ENCODE data around the gene SCNN1A.

The SCNN1A gene

GRCh38 chr12:6375269-6376078, at the start of gene SCNN1A:
SCNN1A (minus strand) TSS chr12:6375563; CDS start chr12:6374783, 780 bp downstream.
- no peak for DNase-seq

GRCh38 chr12:6424866-6425265, 49.5 kb upstream of the SCNN1A start:
- DNase-seq: no peak

GRCh38 chr12:6424008-6424347, 48.6 kb upstream of the SCNN1A start:
- no peak for DNase-seq

- peak; percentile 85 for DNase-seq
Observed at GRCh38 chr12:6423267-6424007, 48.1 kb upstream of the SCNN1A start.

GRCh38 chr12:6420364-6420763, 45.0 kb upstream of the SCNN1A start:
- no peak for DNase-seq

GRCh38 chr12:6418796-6419195, 43.4 kb upstream of the SCNN1A start:
- DNase-seq: no peak

- no peak for DNase-seq
Observed at GRCh38 chr12:6416596-6416995, 41.2 kb upstream of the SCNN1A start.

- no peak for DNase-seq
Observed at GRCh38 chr12:6407236-6407954, 32.0 kb upstream of the SCNN1A start.

GRCh38 chr12:6405963-6406362, 30.6 kb upstream of the SCNN1A start:
- no peak for DNase-seq

- no peak for DNase-seq
Observed at GRCh38 chr12:6404390-6404789, 29.0 kb upstream of the SCNN1A start.

- no peak for DNase-seq
Observed at GRCh38 chr12:6399884-6400644, 24.7 kb upstream of the SCNN1A start.

- DNase-seq: no peak
Observed at GRCh38 chr12:6396031-6396430, 20.7 kb upstream of the SCNN1A start.

GRCh38 chr12:6394398-6394797, 19.0 kb upstream of the SCNN1A start:
- no peak for DNase-seq

- DNase-seq: no peak
Observed at GRCh38 chr12:6393109-6393508, 17.7 kb upstream of the SCNN1A start.

GRCh38 chr12:6392504-6392903, 17.1 kb upstream of the SCNN1A start:
- no peak for DNase-seq

GRCh38 chr12:6391013-6391412, 15.7 kb upstream of the SCNN1A start:
- no peak for DNase-seq

GRCh38 chr12:6390084-6390799, 14.9 kb upstream of the SCNN1A start:
- no peak for DNase-seq

- no peak for DNase-seq
Observed at GRCh38 chr12:6387541-6387940, 12.2 kb upstream of the SCNN1A start.

GRCh38 chr12:6386491-6386890, 11.1 kb upstream of the SCNN1A start:
- no peak for DNase-seq

- DNase-seq: no peak
Observed at GRCh38 chr12:6386038-6386437, 10.7 kb upstream of the SCNN1A start.

GRCh38 chr12:6384499-6385436, 9.4 kb upstream of the SCNN1A start:
- DNase-seq: no peak
